ENCODE data around the gene CALHM1. TPM values are rescaled to one million over a fixed set of nuclear protein-coding genes. Genes with fewer than 3 reads are reported as not detected.

Gene CALHM1
- total RNA-seq, 1 donor from 2014 or later: not detected

- DNase-seq (ENCODE audit: low read depth): no peak
- no peaks in the 10 kb centered on the region for H3K36me3 ChIP-seq (ENCODE audit: control insufficient read depth, insufficient read depth, low read length)
- H3K27me3 ChIP-seq (ENCODE audit: control insufficient read depth, insufficient read depth, low read length): peaks cover under 1% of the 10 kb centered on the region
- H3K4me3 ChIP-seq (ENCODE audit: low read depth, low read length): no peak overlapping the region
- no peak for TF ChIP-seq CTCF (IDR thresholded peaks at IDR 0.05; ENCODE audit: insufficient read depth, low read length, poor library complexity, severe bottlenecking)
These were observed 6.9 kb upstream of the CALHM1 start for GRCh38 chr10:103465411-103466179.

GRCh38 chr10:103463499-103463898, 4.8 kb upstream of the CALHM1 start:
- peaks cover 5% of the 10 kb centered on the region for H3K27me3 ChIP-seq (ENCODE audit: control insufficient read depth, insufficient read depth, low read length)
- H3K4me3 ChIP-seq (ENCODE audit: low read depth, low read length): no peak overlapping the region
- TF ChIP-seq CTCF (IDR thresholded peaks at IDR 0.05; ENCODE audit: insufficient read depth, low read length, poor library complexity, severe bottlenecking): no peak
- no peak for DNase-seq (ENCODE audit: low read depth)
- no peaks in the 10 kb centered on the region for H3K36me3 ChIP-seq (ENCODE audit: control insufficient read depth, insufficient read depth, low read length)

GRCh38 chr10:103459615-103460014, 915 bp upstream of the CALHM1 start:
- H3K27me3 ChIP-seq (ENCODE audit: control insufficient read depth, insufficient read depth, low read length): peaks cover 5% of the 10 kb centered on the region
- H3K4me3 ChIP-seq (ENCODE audit: low read depth, low read length): no peak overlapping the region
- no peak for DNase-seq (ENCODE audit: low read depth)
- H3K36me3 ChIP-seq (ENCODE audit: control insufficient read depth, insufficient read depth, low read length): no peaks in the 10 kb centered on the region
- no peak for TF ChIP-seq CTCF (IDR thresholded peaks at IDR 0.05; ENCODE audit: insufficient read depth, low read length, poor library complexity, severe bottlenecking)

- no peaks in the 10 kb centered on the region for H3K36me3 ChIP-seq (ENCODE audit: control insufficient read depth, insufficient read depth, low read length)
- TF ChIP-seq CTCF (IDR thresholded peaks at IDR 0.05; ENCODE audit: insufficient read depth, low read length, poor library complexity, severe bottlenecking): no peak
- H3K27me3 ChIP-seq (ENCODE audit: control insufficient read depth, insufficient read depth, low read length): peaks cover 5% of the 10 kb centered on the region
- no peak overlapping the region for H3K4me3 ChIP-seq (ENCODE audit: low read depth, low read length)
- DNase-seq (ENCODE audit: low read depth): no peak
These were observed 660 bp downstream of the CALHM1 start for GRCh38 chr10:103457896-103458583.

GRCh38 chr10:103457176-103457712, 1.5 kb downstream of the CALHM1 start:
- no peaks in the 10 kb centered on the region for H3K36me3 ChIP-seq (ENCODE audit: control insufficient read depth, insufficient read depth, low read length)
- peaks cover 5% of the 10 kb centered on the region for H3K27me3 ChIP-seq (ENCODE audit: control insufficient read depth, insufficient read depth, low read length)

More at GRCh38 chr10:103457176-103457712, 1.5 kb downstream of the CALHM1 start:
- H3K4me3 ChIP-seq (ENCODE audit: low read depth, low read length): no peak overlapping the region
- no peak for DNase-seq (ENCODE audit: low read depth)
- TF ChIP-seq CTCF (IDR thresholded peaks at IDR 0.05; ENCODE audit: insufficient read depth, low read length, poor library complexity, severe bottlenecking): no peak
